ENCODE results near the gene COQ5. TPM values are rescaled to one million over a fixed set of nuclear protein-coding genes. Genes with fewer than 3 reads are reported as not detected.
A peak's percentile ranks its signal among the peaks of the same experiment; 100 is the strongest.

The COQ5 gene
- total RNA-seq, 1 donor from 2014 or later: 28.5 TPM

DNA sequence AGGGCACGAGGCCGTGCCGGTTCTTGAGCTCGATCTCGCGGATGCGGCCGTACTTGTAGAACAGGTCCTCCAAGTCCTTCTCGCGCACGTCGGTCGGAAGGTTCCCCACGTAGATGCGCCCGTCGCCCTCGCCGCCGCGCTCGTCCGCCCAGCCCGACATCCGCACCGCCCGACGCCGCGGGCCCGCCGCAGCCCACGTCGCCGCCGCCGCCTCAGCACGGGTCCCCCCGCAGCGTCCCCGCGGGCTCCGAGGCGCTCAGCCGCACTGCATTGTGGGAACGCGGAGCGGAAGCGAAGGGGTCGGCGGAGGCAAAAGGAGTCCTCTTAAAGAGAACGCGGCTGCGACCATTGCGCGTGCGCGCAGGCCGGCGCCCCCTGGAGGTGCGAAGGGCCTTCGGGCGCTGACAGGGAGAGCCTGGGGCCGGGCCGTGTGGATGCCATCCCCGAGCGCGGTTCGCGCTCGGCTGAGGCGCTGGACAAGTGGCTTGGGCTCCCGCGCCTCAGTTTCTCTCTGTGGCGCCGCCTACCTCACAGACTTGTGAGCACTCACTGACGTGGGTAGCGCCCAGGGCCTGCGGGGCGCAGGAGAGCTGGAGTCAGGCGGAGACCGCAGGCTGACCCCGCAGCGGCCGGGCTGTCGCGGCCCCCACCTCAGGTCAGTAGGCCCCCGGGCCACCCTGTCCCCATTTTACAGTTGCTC, 59.4 kb downstream of the COQ5 start, which contains the start of gene SRSF9:
SRSF9 (minus strand) TSS at position 299 of the 700 bp plus-strand sequence; CDS start at position 160, 139 bp downstream.
- peaks cover 12% of the 10 kb centered on the region for H3K36me3 Mint-ChIP-seq
- peak within 1 kb of the TSS; percentile 87 for H3K4me3 Mint-ChIP-seq
- peak; percentile 94 to 98 for DNase-seq (ENCODE audit: low spot score in 2 of 2, unreplicated experiment in 2 of 2)
- peak; percentile 83 for TF ChIP-seq CTCF (IDR thresholded peaks at IDR 0.05; ENCODE audit: unreplicated experiment)
- no peaks in the 10 kb centered on the region for H3K9me3 Mint-ChIP-seq
- peak within 1 kb of the TSS; percentile 98 for H3K27ac Mint-ChIP-seq
- H3K4me1 Mint-ChIP-seq: peaks cover 43% of the 10 kb centered on the region
- no peaks in the 10 kb centered on the region for H3K27me3 Mint-ChIP-seq (ENCODE audit: low read depth)

DNA sequence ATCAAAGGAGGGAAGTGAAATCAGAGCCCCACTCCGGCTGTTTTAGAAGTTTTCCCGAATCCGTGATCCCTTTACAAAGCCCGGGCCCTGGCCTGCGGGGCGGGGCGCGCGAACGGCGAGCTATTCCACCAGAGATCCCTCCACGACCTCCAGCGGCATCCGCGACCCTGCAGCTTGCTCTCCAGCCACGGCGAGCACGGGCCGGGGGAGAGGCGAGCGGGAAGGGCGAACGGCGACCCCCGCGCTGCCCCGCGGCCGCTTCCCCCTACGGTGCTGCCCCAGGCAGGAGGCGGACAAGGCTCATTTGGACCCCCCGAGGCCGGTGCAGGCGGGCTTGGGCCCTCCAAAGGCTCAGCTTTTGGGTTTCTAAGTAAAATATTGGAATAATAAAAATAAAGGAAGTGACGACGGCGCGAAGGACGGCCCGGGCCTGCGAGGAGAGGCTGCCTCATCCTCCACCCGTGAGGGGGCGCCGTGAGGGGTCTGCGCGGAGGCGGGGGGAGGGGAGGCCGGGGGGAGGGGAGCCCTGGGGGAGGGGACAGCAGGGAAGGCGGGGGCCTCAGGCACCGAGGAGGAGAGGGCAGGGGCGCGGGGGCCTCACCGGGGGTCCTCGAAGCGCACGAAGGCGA, 60.0 kb downstream of the COQ5 start:
- peak overlapping the region; percentile 87 for H3K4me3 Mint-ChIP-seq
- no peak for TF ChIP-seq CTCF (IDR thresholded peaks at IDR 0.05; ENCODE audit: unreplicated experiment)
- no peaks in the 10 kb centered on the region for H3K27me3 Mint-ChIP-seq (ENCODE audit: low read depth)
- DNase-seq (ENCODE audit: low spot score in 2 of 2, unreplicated experiment in 2 of 2): peak in 1 of 2 experiments; percentile 65
- peaks cover 18% of the 10 kb centered on the region for H3K36me3 Mint-ChIP-seq
- H3K9me3 Mint-ChIP-seq: no peaks in the 10 kb centered on the region
- H3K4me1 Mint-ChIP-seq: peaks cover 36% of the 10 kb centered on the region
- peak overlapping the region; percentile 92 for H3K27ac Mint-ChIP-seq

DNA sequence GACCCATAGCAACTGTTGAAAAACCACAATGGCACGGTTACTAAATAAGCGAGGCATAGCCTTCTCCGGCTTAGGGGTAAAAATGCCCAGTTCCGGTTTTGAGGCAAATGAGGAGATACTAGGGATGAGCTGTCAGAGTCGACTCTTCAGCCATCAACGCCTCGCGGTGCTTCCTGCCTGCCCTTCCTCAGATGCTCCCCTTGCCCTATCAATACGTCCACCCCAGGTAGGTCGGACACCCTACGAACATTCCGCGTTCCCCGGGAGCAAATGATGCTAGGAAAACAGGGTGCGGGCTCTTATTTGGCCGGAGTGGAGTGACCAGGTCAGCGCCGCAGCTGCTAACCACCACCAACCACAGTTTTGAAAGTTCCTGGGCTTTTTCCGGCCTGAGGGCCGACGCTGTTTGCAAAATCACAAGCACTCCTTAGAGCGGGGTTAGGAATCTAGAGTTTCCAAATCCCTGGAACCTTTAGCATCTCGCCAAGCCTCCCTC, 60.6 kb downstream of the COQ5 start:
- H3K4me1 Mint-ChIP-seq: peaks cover 32% of the 10 kb centered on the region
- DNase-seq (ENCODE audit: low spot score in 2 of 2, unreplicated experiment in 2 of 2): peak in 1 of 2 experiments; percentile 39
- peaks cover 24% of the 10 kb centered on the region for H3K36me3 Mint-ChIP-seq
- peak overlapping the region; percentile 87 for H3K4me3 Mint-ChIP-seq
- no peaks in the 10 kb centered on the region for H3K27me3 Mint-ChIP-seq (ENCODE audit: low read depth)
- TF ChIP-seq CTCF (IDR thresholded peaks at IDR 0.05; ENCODE audit: unreplicated experiment): no peak
- H3K9me3 Mint-ChIP-seq: no peaks in the 10 kb centered on the region
- peak overlapping the region; percentile 92 for H3K27ac Mint-ChIP-seq

DNA sequence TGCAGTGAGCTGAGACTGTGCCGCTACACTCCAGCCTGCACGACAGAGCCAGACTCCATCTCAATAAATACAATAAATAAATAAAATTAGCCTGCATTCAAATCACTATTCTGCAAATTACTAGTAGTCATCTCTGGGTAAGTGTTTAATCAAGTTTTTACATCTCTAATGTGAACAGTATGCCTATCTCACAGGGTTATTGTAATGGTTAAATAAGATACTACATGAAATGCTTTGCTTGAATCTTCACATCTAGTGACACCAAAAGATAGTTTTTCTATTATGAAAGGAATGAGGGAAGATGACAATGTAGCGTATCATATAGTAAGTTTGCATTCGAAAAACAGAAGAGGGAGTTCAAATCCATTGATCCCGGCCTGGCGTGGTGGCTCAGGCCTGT, 61.5 kb downstream of the COQ5 start:
- peaks cover 25% of the 10 kb centered on the region for H3K36me3 Mint-ChIP-seq

More for the DNA sequence above, 61.5 kb downstream of the COQ5 start:
- peaks cover 25% of the 10 kb centered on the region for H3K4me1 Mint-ChIP-seq
- H3K4me3 Mint-ChIP-seq: peak overlapping the region; percentile 87
- peak overlapping the region; percentile 50 for H3K27ac Mint-ChIP-seq
- no peaks in the 10 kb centered on the region for H3K9me3 Mint-ChIP-seq
- no peaks in the 10 kb centered on the region for H3K27me3 Mint-ChIP-seq (ENCODE audit: low read depth)
- DNase-seq (ENCODE audit: low spot score in 2 of 2, unreplicated experiment in 2 of 2): no peak
- TF ChIP-seq CTCF (IDR thresholded peaks at IDR 0.05; ENCODE audit: unreplicated experiment): no peak
